HG03175 (cell line): ENCODE results near the gene MYLK3.
"Not testable (repeated sequence)": the region's sequence is repeated elsewhere in the genome, so short reads cannot be mapped to it uniquely, and the experiment has no call there.

ENCODE experiments used
- ATAC-seq: cut with Tn5 transposase; IDR thresholded peaks from one replicate; pipeline ENCODE4 v1.9.1; 2021; ENCODE audit warnings: mild to moderate bottlenecking, moderate library complexity; ENCODE audit not compliant: unreplicated experiment

The MYLK3 gene

GRCh38 chr16:46690281-46691178 lies 57.6 kb downstream of the MYLK3 start:
- ATAC-seq: no peak

- ATAC-seq: peak; percentile 75
Observed at GRCh38 chr16:46689365-46690280, 58.5 kb downstream of the MYLK3 start, which contains the start of gene ORC6. ORC6 (plus strand) TSS chr16:46689659; CDS start chr16:46689706, 47 bp downstream.

GRCh38 chr16:46688654-46689364 lies 59.3 kb downstream of the MYLK3 start, which contains the start of gene VPS35:
VPS35 (minus strand) TSS chr16:46689178; CDS start chr16:46689133, 45 bp downstream.
- ATAC-seq: peak; percentile 88

GRCh38 chr16:46688101-46688653 lies 60.0 kb downstream of the MYLK3 start:
- no peak for ATAC-seq

- ATAC-seq: no peak
Observed at GRCh38 chr16:46687486-46687885, 60.7 kb downstream of the MYLK3 start.

- no peak for ATAC-seq
Observed at GRCh38 chr16:46686815-46687473, 61.2 kb downstream of the MYLK3 start.

- not testable (repeated sequence) for ATAC-seq
Observed at GRCh38 chr16:46681867-46682266, 66.3 kb downstream of the MYLK3 start.

- ATAC-seq: not testable (repeated sequence)
Observed at GRCh38 chr16:46677943-46678342, 70.2 kb downstream of the MYLK3 start.

GRCh38 chr16:46673320-46674013 lies 74.7 kb downstream of the MYLK3 start:
- peak; percentile 73 for ATAC-seq

- no peak for ATAC-seq
Observed at GRCh38 chr16:46662123-46662522, 86.0 kb downstream of the MYLK3 start.

GRCh38 chr16:46658925-46659324 lies 89.2 kb downstream of the MYLK3 start:
- peak; percentile 91 for ATAC-seq
